ENCODE measurements around the gene ARHGAP42. TPM values are rescaled to one million over a fixed set of nuclear protein-coding genes. Genes with fewer than 3 reads are reported as not detected.

ARHGAP42 gene
- total and polyA plus RNA-seq, 2 experiments from 2014 or later = 0.74 to 2.7 TPM

GRCh38 chr11:100734743-100735527 lies 47.8 kb downstream of the ARHGAP42 start:
- Histone ChIP-seq H3K4me3 (no peak overlapping the region), H3K27me3 (replicated peaks; ENCODE audit: insufficient read depth) (no peaks in the 10 kb centered on the region), H3K9me3 (ENCODE audit: low read depth) (no peaks in the 10 kb centered on the region), H3K9ac (no peak overlapping the region), H4K20me1 (ENCODE audit: insufficient read depth) (no peaks in the 10 kb centered on the region), H3K27ac (no peak overlapping the region), H3K4me2 (ENCODE audit: unreplicated experiment) (no peak overlapping the region), H3F3A (ENCODE audit: insufficient read depth) (peaks cover 8% of the 10 kb centered on the region; the same call in 1 of the 2 replicates), H3K36me3 (ENCODE audit: low read depth) (no peaks in the 10 kb centered on the region), H3K9me2 (ENCODE audit: insufficient read depth) (no peaks in the 10 kb centered on the region), H2AFZ (no peak overlapping the region), H3K4me1 (ENCODE audit: insufficient read depth) (peaks cover 9% of the 10 kb centered on the region; the same call in 1 of the 2 replicates), H3K79me2 (ENCODE audit: insufficient read depth) (no peaks in the 10 kb centered on the region)
- TF ChIP-seq EZH2phosphoT487 (IDR thresholded peaks at IDR 0.05; ENCODE audit: insufficient read depth, low read depth) = no peak
- TF ChIP-seq EZH2 (IDR thresholded peaks at IDR 0.05; ENCODE audit: insufficient read depth, poor library complexity, severe bottlenecking) = no peak
- no peak for DNase-seq
- 88 to 94% methylated on average over 1 of the region's 1 CpG for WGBS, 2 experiments (ENCODE audit: low coverage in 1 of 2, low lambda C conversion rate in 2 of 2, missing lambda C conversion rate in 2 of 2)
- in situ Hi-C loops (cut with MboI) = no loop called here

DNA sequence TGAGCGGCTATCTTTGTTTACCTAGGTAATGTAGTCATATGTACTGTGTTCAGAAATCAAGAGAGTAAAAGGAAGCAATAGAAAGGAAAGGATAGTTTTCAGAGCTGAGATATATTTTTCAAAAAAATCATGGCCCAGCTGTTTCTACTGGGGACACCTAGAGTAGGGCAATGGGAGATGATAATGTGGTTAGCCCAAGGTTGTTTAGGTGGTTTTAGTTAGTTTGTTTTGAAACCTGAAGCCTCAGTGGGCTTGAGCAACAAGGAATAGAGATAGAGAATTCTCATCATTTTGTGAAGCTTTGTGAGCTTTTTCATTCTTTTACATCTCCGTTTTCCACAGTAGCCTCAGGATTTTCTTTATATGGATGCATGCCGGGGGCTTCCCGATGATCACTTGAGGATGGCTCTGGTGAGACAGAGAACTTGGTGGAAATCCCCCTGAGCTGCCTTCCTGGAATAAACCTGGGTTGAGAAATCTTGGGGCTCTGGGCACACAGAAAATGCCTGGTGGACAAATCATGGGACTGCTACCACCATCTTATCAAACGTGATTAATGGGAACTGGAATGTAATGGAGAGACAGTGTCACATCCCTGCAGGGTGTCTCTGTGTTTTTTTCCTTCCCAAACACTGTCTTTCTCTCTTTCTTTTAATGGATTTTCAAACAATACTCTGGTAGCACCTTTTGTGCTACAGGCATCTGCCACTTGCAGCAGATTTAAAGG lies 49.0 kb downstream of the ARHGAP42 start:
- Histone ChIP-seq H2AFZ (no peak overlapping the region), H3K4me2 (ENCODE audit: unreplicated experiment) (no peak overlapping the region), H3K9ac (no peak overlapping the region), H3K27ac (no peak overlapping the region), H3K36me3 (ENCODE audit: low read depth) (no peaks in the 10 kb centered on the region), H3F3A (ENCODE audit: insufficient read depth) (no peaks in the 10 kb centered on the region), H3K9me2 (ENCODE audit: insufficient read depth) (no peaks in the 10 kb centered on the region), H3K9me3 (ENCODE audit: low read depth) (no peaks in the 10 kb centered on the region), H3K79me2 (ENCODE audit: insufficient read depth) (no peaks in the 10 kb centered on the region), H4K20me1 (ENCODE audit: insufficient read depth) (no peaks in the 10 kb centered on the region), H3K27me3 (replicated peaks; ENCODE audit: insufficient read depth) (no peaks in the 10 kb centered on the region), H3K4me3 (no peak overlapping the region), H3K4me1 (ENCODE audit: insufficient read depth) (no peaks in the 10 kb centered on the region)
- no peak for TF ChIP-seq EZH2phosphoT487 (IDR thresholded peaks at IDR 0.05; ENCODE audit: insufficient read depth, low read depth)
- TF ChIP-seq EZH2 (IDR thresholded peaks at IDR 0.05; ENCODE audit: insufficient read depth, poor library complexity, severe bottlenecking) = no peak
- DNase-seq = no peak
- in situ Hi-C loops (cut with MboI) = no loop called here
- WGBS, 2 experiments (ENCODE audit: low coverage in 1 of 2, low lambda C conversion rate in 2 of 2, missing lambda C conversion rate in 2 of 2) = 79 to 85% methylated on average over 5 of the region's 5 CpGs

GRCh38 chr11:100738701-100739270 lies 51.7 kb downstream of the ARHGAP42 start:
- in situ Hi-C loops (cut with MboI) = no loop called here
- 25 to 27% methylated on average over 2 of the region's 2 CpGs for WGBS, 2 experiments (ENCODE audit: low coverage in 1 of 2, low lambda C conversion rate in 2 of 2, missing lambda C conversion rate in 2 of 2)
- H3K27ac ChIP-seq = no peak overlapping the region

GRCh38 chr11:100739666-100740065 lies 52.6 kb downstream of the ARHGAP42 start:
- H2AFZ ChIP-seq = no peak overlapping the region
- no peaks in the 10 kb centered on the region for H3K79me2 ChIP-seq (ENCODE audit: insufficient read depth)
- no peak overlapping the region for H3K4me3 ChIP-seq
- no peaks in the 10 kb centered on the region for H3F3A ChIP-seq (ENCODE audit: insufficient read depth)
- H3K36me3 ChIP-seq (ENCODE audit: low read depth) = no peaks in the 10 kb centered on the region
- no peaks in the 10 kb centered on the region for H3K4me1 ChIP-seq (ENCODE audit: insufficient read depth)
- H3K9me2 ChIP-seq (ENCODE audit: insufficient read depth) = no peaks in the 10 kb centered on the region
- no peaks in the 10 kb centered on the region for H3K9me3 ChIP-seq (ENCODE audit: low read depth)
- no peak for TF ChIP-seq EZH2phosphoT487 (IDR thresholded peaks at IDR 0.05; ENCODE audit: insufficient read depth, low read depth)
- no peak for TF ChIP-seq EZH2 (IDR thresholded peaks at IDR 0.05; ENCODE audit: insufficient read depth, poor library complexity, severe bottlenecking)
- 93 to 99% methylated on average over 3 of the region's 3 CpGs for WGBS, 2 experiments (ENCODE audit: low coverage in 1 of 2, low lambda C conversion rate in 2 of 2, missing lambda C conversion rate in 2 of 2)
- no peak for DNase-seq
- no peak overlapping the region for H3K27ac ChIP-seq
- no peaks in the 10 kb centered on the region for H3K27me3 ChIP-seq (replicated peaks; ENCODE audit: insufficient read depth)
- in situ Hi-C loops (cut with MboI) = no loop called here
- no peak overlapping the region for H3K4me2 ChIP-seq (ENCODE audit: unreplicated experiment)
- H3K9ac ChIP-seq = no peak overlapping the region
- H4K20me1 ChIP-seq (ENCODE audit: insufficient read depth) = no peaks in the 10 kb centered on the region

More at GRCh38 chr11:100738701-100739270, 51.7 kb downstream of the ARHGAP42 start:
- Histone ChIP-seq H3K9ac (no peak overlapping the region), H3K9me2 (ENCODE audit: insufficient read depth) (no peaks in the 10 kb centered on the region), H3K27me3 (replicated peaks; ENCODE audit: insufficient read depth) (no peaks in the 10 kb centered on the region), H3K4me3 (no peak overlapping the region), H3K79me2 (ENCODE audit: insufficient read depth) (no peaks in the 10 kb centered on the region), H3K36me3 (ENCODE audit: low read depth) (no peaks in the 10 kb centered on the region), H3F3A (ENCODE audit: insufficient read depth) (no peaks in the 10 kb centered on the region), H3K4me1 (ENCODE audit: insufficient read depth) (no peaks in the 10 kb centered on the region), H3K4me2 (ENCODE audit: unreplicated experiment) (no peak overlapping the region), H2AFZ (no peak overlapping the region), H4K20me1 (ENCODE audit: insufficient read depth) (no peaks in the 10 kb centered on the region), H3K9me3 (ENCODE audit: low read depth) (no peaks in the 10 kb centered on the region)
- no peak for TF ChIP-seq EZH2phosphoT487 (IDR thresholded peaks at IDR 0.05; ENCODE audit: insufficient read depth, low read depth)
- no peak for TF ChIP-seq EZH2 (IDR thresholded peaks at IDR 0.05; ENCODE audit: insufficient read depth, poor library complexity, severe bottlenecking)
- DNase-seq = no peak
